ENCODE measurements around the gene NHLRC4. TPM values are rescaled to one million over a fixed set of nuclear protein-coding genes. Genes with fewer than 3 reads are reported as not detected.

The NHLRC4 gene
- total and polyA plus RNA-seq, 5 donors = 0.22 to 0.84 (median 0.56) TPM

- WGBS = 91% methylated on average over 46 of the region's 46 CpGs
These were observed 22.3 kb upstream of the NHLRC4 start for GRCh38 chr16:544517-544916.

GRCh38 chr16:546909-547770, 19.7 kb upstream of the NHLRC4 start:
- Histone ChIP-seq H3K27ac (ENCODE audit: low read length) (no peak overlapping the region), H3K4me3 (ENCODE audit: low read length) (no peak overlapping the region), H3K4me1 (ENCODE audit: control insufficient read depth, insufficient read depth, low read length) (no peaks in the 10 kb centered on the region), H3K27me3 (ENCODE audit: control insufficient read depth, insufficient read depth) (no peaks in the 10 kb centered on the region), H3K9me3 (ENCODE audit: control insufficient read depth, low read length) (no peaks in the 10 kb centered on the region)
- DNase-seq = peak; percentile 65 to 91 (median 87)
- WGBS = 83% methylated on average over 60 of the region's 60 CpGs
- intact Hi-C loops (cut with DNase I) = no loop called here
- ATAC-seq = peak; percentile 51 to 64

More at GRCh38 chr16:544517-544916, 22.3 kb upstream of the NHLRC4 start:
- Histone ChIP-seq H3K27me3 (ENCODE audit: control insufficient read depth, insufficient read depth) (no peaks in the 10 kb centered on the region), H3K27ac (ENCODE audit: low read length) (no peak overlapping the region), H3K4me3 (ENCODE audit: low read length) (no peak overlapping the region), H3K4me1 (ENCODE audit: control insufficient read depth, insufficient read depth, low read length) (no peaks in the 10 kb centered on the region), H3K9me3 (ENCODE audit: control insufficient read depth, low read length) (no peaks in the 10 kb centered on the region)
- ATAC-seq = no peak
- intact Hi-C loops (cut with DNase I) = no loop called here
- no peak for DNase-seq

- Histone ChIP-seq H3K4me3 (ENCODE audit: low read length) (no peak overlapping the region), H3K9me3 (ENCODE audit: control insufficient read depth, low read length) (no peaks in the 10 kb centered on the region), H3K27me3 (ENCODE audit: control insufficient read depth, insufficient read depth) (no peaks in the 10 kb centered on the region), H3K4me1 (ENCODE audit: control insufficient read depth, insufficient read depth, low read length) (no peaks in the 10 kb centered on the region), H3K27ac (ENCODE audit: low read length) (no peak overlapping the region)
- ATAC-seq = no peak
- DNase-seq = no peak
- 95% methylated on average over 21 of the region's 21 CpGs for WGBS
- intact Hi-C loops (cut with DNase I) = no loop called here
These were observed 18.2 kb upstream of the NHLRC4 start for GRCh38 chr16:548586-548985.

GRCh38 chr16:549544-550263, 17.1 kb upstream of the NHLRC4 start:
- no peaks in the 10 kb centered on the region for H3K9me3 ChIP-seq (ENCODE audit: control insufficient read depth, low read length)
- no peaks in the 10 kb centered on the region for H3K4me1 ChIP-seq (ENCODE audit: control insufficient read depth, insufficient read depth, low read length)
- H3K27me3 ChIP-seq (ENCODE audit: control insufficient read depth, insufficient read depth) = no peaks in the 10 kb centered on the region
- no peak overlapping the region for H3K27ac ChIP-seq (ENCODE audit: low read length)
- DNase-seq (no peak), ATAC-seq (no peak)
- H3K4me3 ChIP-seq (ENCODE audit: low read length) = no peak overlapping the region
- 95% methylated on average over 54 of the region's 54 CpGs for WGBS
- intact Hi-C loops (cut with DNase I) = no loop called here

GRCh38 chr16:551210-551609, 15.6 kb upstream of the NHLRC4 start:
- H3K9me3 ChIP-seq (ENCODE audit: control insufficient read depth, low read length) = no peaks in the 10 kb centered on the region
- DNase-seq (no peak), ATAC-seq (no peak)
- WGBS = 99% methylated on average over 28 of the region's 28 CpGs
- H3K27me3 ChIP-seq (ENCODE audit: control insufficient read depth, insufficient read depth) = no peaks in the 10 kb centered on the region
- no peak overlapping the region for H3K27ac ChIP-seq (ENCODE audit: low read length)
- H3K4me3 ChIP-seq (ENCODE audit: low read length) = no peak overlapping the region
- no peaks in the 10 kb centered on the region for H3K4me1 ChIP-seq (ENCODE audit: control insufficient read depth, insufficient read depth, low read length)
- intact Hi-C loops (cut with DNase I) = no loop called here

- Histone ChIP-seq H3K4me1 (ENCODE audit: control insufficient read depth, insufficient read depth, low read length) (no peaks in the 10 kb centered on the region), H3K27ac (ENCODE audit: low read length) (no peak overlapping the region), H3K9me3 (ENCODE audit: control insufficient read depth, low read length) (no peaks in the 10 kb centered on the region), H3K27me3 (ENCODE audit: control insufficient read depth, insufficient read depth) (no peaks in the 10 kb centered on the region), H3K4me3 (ENCODE audit: low read length) (no peak overlapping the region)
- DNase-seq (no peak), ATAC-seq (no peak)
- intact Hi-C loops (cut with DNase I) = no loop called here
- WGBS = 95% methylated on average over 35 of the region's 35 CpGs
These were observed 14.6 kb upstream of the NHLRC4 start for GRCh38 chr16:552171-552570.

- 95% methylated on average over 33 of the region's 33 CpGs for WGBS
- H3K27me3 ChIP-seq (ENCODE audit: control insufficient read depth, insufficient read depth) = no peaks in the 10 kb centered on the region
- no peak for DNase-seq
- no peak for ATAC-seq
- intact Hi-C loops (cut with DNase I) = no loop called here
- H3K27ac ChIP-seq (ENCODE audit: low read length) = no peak overlapping the region
- no peaks in the 10 kb centered on the region for H3K9me3 ChIP-seq (ENCODE audit: control insufficient read depth, low read length)
- H3K4me3 ChIP-seq (ENCODE audit: low read length) = no peak overlapping the region
- H3K4me1 ChIP-seq (ENCODE audit: control insufficient read depth, insufficient read depth, low read length) = no peaks in the 10 kb centered on the region
These were observed 13.1 kb upstream of the NHLRC4 start for GRCh38 chr16:553601-554296.

- no peaks in the 10 kb centered on the region for H3K27me3 ChIP-seq (ENCODE audit: control insufficient read depth, insufficient read depth)
- no peak overlapping the region for H3K27ac ChIP-seq (ENCODE audit: low read length)
- ATAC-seq (no peak), DNase-seq (no peak)
- intact Hi-C loops (cut with DNase I) = no loop called here
- H3K4me3 ChIP-seq (ENCODE audit: low read length) = no peak overlapping the region
- no peaks in the 10 kb centered on the region for H3K4me1 ChIP-seq (ENCODE audit: control insufficient read depth, insufficient read depth, low read length)
- no peaks in the 10 kb centered on the region for H3K9me3 ChIP-seq (ENCODE audit: control insufficient read depth, low read length)
- WGBS = 87% methylated on average over 11 of the region's 11 CpGs
These were observed 12.5 kb upstream of the NHLRC4 start for GRCh38 chr16:554297-554621.

- Histone ChIP-seq H3K9me3 (ENCODE audit: control insufficient read depth, low read length) (no peaks in the 10 kb centered on the region), H3K4me3 (ENCODE audit: low read length) (no peak overlapping the region), H3K4me1 (ENCODE audit: control insufficient read depth, insufficient read depth, low read length) (no peaks in the 10 kb centered on the region), H3K27me3 (ENCODE audit: control insufficient read depth, insufficient read depth) (no peaks in the 10 kb centered on the region), H3K27ac (ENCODE audit: low read length) (no peak overlapping the region)
- no peak for ATAC-seq
- intact Hi-C loops (cut with DNase I) = no loop called here
- DNase-seq = no peak
- WGBS = 84% methylated on average over 54 of the region's 54 CpGs
These were observed 12.0 kb upstream of the NHLRC4 start for GRCh38 chr16:554640-555365.

GRCh38 chr16:555528-556473, 11.0 kb upstream of the NHLRC4 start:
- intact Hi-C loops (cut with DNase I) = no loop called here
- H3K4me3 ChIP-seq (ENCODE audit: low read length) = no peak overlapping the region
- no peak for ATAC-seq
- DNase-seq = no peak
- 76% methylated on average over 32 of the region's 32 CpGs for WGBS
- no peaks in the 10 kb centered on the region for H3K27me3 ChIP-seq (ENCODE audit: control insufficient read depth, insufficient read depth)
- H3K9me3 ChIP-seq (ENCODE audit: control insufficient read depth, low read length) = no peaks in the 10 kb centered on the region
- H3K27ac ChIP-seq (ENCODE audit: low read length) = no peak overlapping the region
- H3K4me1 ChIP-seq (ENCODE audit: control insufficient read depth, insufficient read depth, low read length) = no peaks in the 10 kb centered on the region

Measured in right cardiac atrium (tissue), 5 donors.